K562 (cell line): ENCODE data around the gene RFX7. TPM values are rescaled to one million over a fixed set of nuclear protein-coding genes. Genes with fewer than 3 reads are reported as not detected.

Experiments used
- ATAC-seq: fragments of 200-7000 bp; cut with Tn5 transposase; 3 replicates; pipeline ENCODE4 v1.9.1; 2020; ENCODE audit warnings: moderate library complexity
- BruUV-seq: library from RNA; stranded (reverse); fragments of 400-500 nt; replicated peaks from 2 replicates; lab custom pipeline; 2021; lab: Mats Ljungman, UMichigan
- CTCF ChIA-PET: fragments of 300-600 bp; formaldehyde crosslinking; extraction: SDS; loops from one replicate; lab custom pipeline; 2021; ENCODE audit warnings: low intra/inter-chr PET ratio; lab: Yijun Ruan, JAX
- POLR2A ChIA-PET: fragments of 300-600, 350-650 bp; sonication (Branson Sonifier 250); formaldehyde crosslinking; extraction: SDS; loops from one replicate; lab custom pipeline; 2021; ENCODE audit warnings: antibody characterized with exemption, inconsistent platforms; lab: Yijun Ruan, JAX
- DNase-seq, 4 experiments: peaks; one replicate each; pipeline versions ENCODE4 v3.0.0 to v3.0.0-alpha.2; 2011 to 2018; ENCODE audit warnings: low spot score in 3 of 4, mixed read lengths in 3 of 4; ENCODE audit errors: extremely low read depth in 1 of 4
- FAIRE-seq: peaks from 2 replicates; lab custom pipeline; 2011; peaks lifted over from hg19 to GRCh38; lab: Jason Lieb, UNC
- H2AFZ ChIP-seq: 2 replicates; pipeline ENCODE4 v1.6.0; 2011; ENCODE audit warnings: low read depth, low read length, control low read depth, inconsistent platforms
- H3K27ac ChIP-seq: fragments of 200-600 bp; 3 replicates; pipeline ENCODE4 v1.8.0; 2011; ENCODE audit warnings: low read depth, mild to moderate bottlenecking, control low read depth, inconsistent platforms, low read length, moderate library complexity, mixed read lengths; ENCODE audit errors: extremely low read depth
- H3K27me3 ChIP-seq, 2 experiments: fragments of 300-600 bp in 1 of 2; 2 replicates in 1 of 2; 3 replicates in 1 of 2; pipeline versions ENCODE4 v1.6.0 to v1.8.0; 2011; ENCODE audit warnings: inconsistent platforms in 2 of 2, low read length in 2 of 2, mild to moderate bottlenecking in 1 of 2, mixed read lengths in 1 of 2, moderate library complexity in 1 of 2; ENCODE audit not compliant: control insufficient read depth in 2 of 2, insufficient read depth in 2 of 2
- H3K36me3 ChIP-seq: fragments of 300-600 bp; 3 replicates; pipeline ENCODE4 v1.8.0; 2011; ENCODE audit warnings: mild to moderate bottlenecking, low read length, inconsistent platforms; ENCODE audit not compliant: control insufficient read depth, insufficient read depth
- H3K4me1 ChIP-seq, 2 experiments: fragments of 200-600 bp in 1 of 2; replicated peaks in 1 of 2; 2 replicates in 1 of 2; 3 replicates in 1 of 2; pipeline versions ENCODE4 v1.5.1 to v1.8.0; 2011; ENCODE audit warnings: inconsistent platforms in 2 of 2, low read length in 2 of 2, mild to moderate bottlenecking in 1 of 2, mixed read lengths in 1 of 2, moderate library complexity in 1 of 2; ENCODE audit not compliant: control insufficient read depth in 2 of 2, insufficient read depth in 2 of 2
- H3K4me2 ChIP-seq: 2 replicates; pipeline ENCODE4 v1.6.1; 2011; ENCODE audit warnings: low read length, control low read depth, inconsistent platforms, mixed read lengths; ENCODE audit not compliant: insufficient read depth
- H3K4me3 ChIP-seq: fragments of 200-600 bp; sonication (generic), shearing (Covaris generic); 2 replicates; pipeline ENCODE4 v1.5.1; 2016; ENCODE audit warnings: control low read depth, inconsistent platforms
- H3K79me2 ChIP-seq: fragments of 200-600 bp; 3 replicates; pipeline ENCODE4 v1.8.0; 2011; ENCODE audit warnings: low read length, inconsistent platforms; ENCODE audit not compliant: control insufficient read depth, insufficient read depth
- H3K9ac ChIP-seq, 2 experiments: 2 replicates each; pipeline versions ENCODE4 v1.6.0 to v1.6.1; 2011; ENCODE audit warnings: low read depth in 2 of 2, low read length in 2 of 2, control low read depth in 1 of 2, inconsistent platforms in 1 of 2, mild to moderate bottlenecking in 1 of 2, mixed read lengths in 1 of 2; ENCODE audit not compliant: insufficient read depth in 1 of 2
- H3K9me1 ChIP-seq: one replicate; pipeline ENCODE4 v1.6.0; 2011; ENCODE audit warnings: inconsistent platforms, mild to moderate bottlenecking, low read length, moderate library complexity; ENCODE audit not compliant: control insufficient read depth, insufficient read depth
- H3K9me3 ChIP-seq: replicated peaks from 2 replicates; pipeline ENCODE4 v1.5.1; 2011; ENCODE audit warnings: low read depth, low read length, inconsistent platforms; ENCODE audit not compliant: control insufficient read depth, insufficient read depth
- H4K20me1 ChIP-seq: replicated peaks from 2 replicates; pipeline ENCODE4 v1.6.1; 2011; ENCODE audit warnings: low read length, inconsistent platforms, mixed read lengths; ENCODE audit not compliant: control insufficient read depth, insufficient read depth
- BCOR ChIP-seq: fragments of 450-650 bp; IDR thresholded peaks from 2 replicates; pipeline ENCODE4 v1.6.1; 2016
- CBFA2T2 ChIP-seq: fragments of 450-650 bp; conservative IDR thresholded peaks from 2 replicates; pipeline ENCODE4 v1.6.1; 2017; ENCODE audit warnings: mild to moderate bottlenecking
- CSDE1 ChIP-seq, 2 experiments: fragments of 450-650 bp; IDR thresholded peaks; 2 replicates each; pipeline ENCODE4 v1.6.1; 2016; ENCODE audit warnings: mild to moderate bottlenecking in 1 of 2
- ID3 ChIP-seq, 2 experiments: fragments of 250-450 bp in 1 of 2; fragments of 450-650 bp in 1 of 2; sonication (Bioruptor Pico) in 1 of 2; IDR thresholded peaks; 2 replicates each; pipeline versions ENCODE4 v1.6.1 to v1.8.0; 2016 to 2021; ENCODE audit warnings: mild to moderate bottlenecking in 2 of 2, moderate library complexity in 2 of 2, missing compliant biosample characterization in 1 of 2, missing genetic modification characterization in 1 of 2
- RFX5 ChIP-seq: IDR thresholded peaks from 2 replicates; pipeline ENCODE4 v1.6.1; 2011; ENCODE audit warnings: low read depth, mild to moderate bottlenecking, improper control_type of control experiment, low read length
- SETDB1 ChIP-seq: IDR thresholded peaks from one replicate; pipeline ENCODE4 v1.6.1; 2012; ENCODE audit warnings: low read length, control low read depth, inconsistent platforms
- SRSF7 ChIP-seq: fragments of 200-400 bp; formaldehyde crosslinking; optimal IDR thresholded peaks from 2 replicates; pipeline ENCODE3; 2017; ENCODE audit warnings: mild to moderate bottlenecking, low read depth, low read length
- ZBED1 ChIP-seq: IDR thresholded peaks from 2 replicates; pipeline ENCODE4 v1.6.1; 2014
- ZNF12 ChIP-seq: sonication (generic); formaldehyde crosslinking; IDR thresholded peaks from 2 replicates; pipeline ENCODE4 v1.4.0; 2020; ENCODE audit warnings: mild to moderate bottlenecking, missing genetic modification reagents
- WGBS: fragments of 100-300 bp; shearing (Covaris generic); methylation state at CpG from one replicate; pipeline ENCODE4 v1.1.6; 2016; ENCODE audit warnings: low coverage, mixed read lengths; ENCODE audit not compliant: insufficient coverage; ENCODE audit errors: missing lambda C conversion rate; 5-methylcytosine and 5-hydroxymethylcytosine counted together
- in situ Hi-C: fragments of 300-500 bp; cut with MboI; formaldehyde crosslinking; loops from 4 replicates; pipeline ENCODE4 v1.15.0; 2018; ENCODE audit warnings: inconsistent platforms, mixed read lengths
- intact Hi-C: fragments of 100-400 bp; cut with micrococcal nuclease; formaldehyde crosslinking; loops from 2 replicates; pipeline ENCODE4 v1.14.2; 2022
- polyA plus RNA-seq, 8 experiments: library from polyadenylated mRNA; depleted of rRNA in 4 of 8; stranded (reverse) in 5 of 8; unstranded in 3 of 8; fragments of >200 nt; fragmentation: Nextera tagmentation in 2 of 8; fragmentation: Illumina TruSeq in 1 of 8; extraction: Ambion mirVana in 2 of 8; extraction: Trizol in 1 of 8; gene quantifications; 2 replicates each; pipeline versions ENCODE4 v1.2.1 to v1.2.3, GENCODE V29; 2011 to 2014; ENCODE audit warnings: inconsistent platforms in 1 of 8, missing spikeins in 1 of 8
- total RNA-seq, 7 experiments: library from RNA; depleted of rRNA in 6 of 7; stranded (reverse); fragments of >200 nt in 6 of 7; fragmentation: Illumina TruSeq in 2 of 7; extraction: Trizol in 2 of 7; gene quantifications; 2 replicates each; pipeline versions ENCODE4 v1.2.1 to v1.2.3, GENCODE V29; 2011 to 2021; ENCODE audit warnings: low replicate concordance in 1 of 7
- TF ChIP-seq, protein P1 (sequence below): sonication (generic); IDR thresholded peaks from 2 replicates; pipeline ENCODE4 v1.6.1; 2016

The RFX7 gene
- total and polyA plus RNA-seq, 9 of the 15 experiments (the other 6 are each of a cell fraction or from before 2014, with no cell fraction given), result 2.4 to 17.9 (median 6.3) TPM

DNA sequence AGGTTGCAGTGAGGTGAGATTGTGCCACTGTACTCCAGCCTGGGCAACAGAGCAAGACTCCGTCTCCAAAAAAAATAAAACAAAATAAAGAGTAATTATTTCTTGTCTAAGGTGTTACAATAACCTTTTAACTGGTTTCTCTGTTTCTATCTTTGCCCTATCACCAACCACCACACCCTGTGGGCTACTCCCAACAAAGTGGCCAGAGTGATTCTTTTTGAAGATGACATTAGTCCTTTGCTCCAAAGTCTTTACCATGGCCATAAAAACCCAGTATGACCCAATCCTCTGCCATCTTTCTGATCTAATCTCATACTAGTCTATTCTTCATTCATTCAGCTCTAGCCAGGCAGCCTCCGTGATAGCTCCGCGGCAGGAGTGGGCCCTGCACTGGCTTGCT lies 62.8 kb downstream of the RFX7 start:
- TF ChIP-seq CSDE1 (IDR thresholded peaks at IDR 0.05) (no peak), CBFA2T2 (no peak), ZBED1 (no peak), ZNF12 (no peak), SETDB1 (no peak), SRSF7 (no peak), RFX5 (no peak), BCOR (no peak), ID3 (CRISPR knock-in tag; IDR thresholded peaks at IDR 0.05) (no peak), ID3 (tag; IDR thresholded peaks at IDR 0.05) (no peak)
- TF ChIP-seq, protein P1, sequence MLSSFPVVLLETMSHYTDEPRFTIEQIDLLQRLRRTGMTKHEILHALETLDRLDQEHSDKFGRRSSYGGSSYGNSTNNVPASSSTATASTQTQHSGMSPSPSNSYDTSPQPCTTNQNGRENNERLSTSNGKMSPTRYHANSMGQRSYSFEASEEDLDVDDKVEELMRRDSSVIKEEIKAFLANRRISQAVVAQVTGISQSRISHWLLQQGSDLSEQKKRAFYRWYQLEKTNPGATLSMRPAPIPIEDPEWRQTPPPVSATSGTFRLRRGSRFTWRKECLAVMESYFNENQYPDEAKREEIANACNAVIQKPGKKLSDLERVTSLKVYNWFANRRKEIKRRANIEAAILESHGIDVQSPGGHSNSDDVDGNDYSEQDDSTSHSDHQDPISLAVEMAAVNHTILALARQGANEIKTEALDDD, result no peak
- no peak overlapping the region for H3K9ac ChIP-seq
- H3K4me2 ChIP-seq, result no peak overlapping the region
- H3K9me1 ChIP-seq, result no peaks in the 10 kb centered on the region
- H2AFZ ChIP-seq, result no peak overlapping the region
- FAIRE-seq (no peak), ATAC-seq (peak; percentile 54), DNase-seq (no peak)
- in situ Hi-C loops (no loop called here), intact Hi-C loops (no loop called here)
- CTCF ChIA-PET, result no interaction called here
- no peak overlapping the region for H3K27ac ChIP-seq
- WGBS, result 47% methylated on average over 4 of the region's 4 CpGs
- no peak overlapping the region for H3K4me3 ChIP-seq
- no peaks in the 10 kb centered on the region for H4K20me1 ChIP-seq
- H3K4me1 ChIP-seq, result no peaks in the 10 kb centered on the region; a peak in 1 of 5 replicates
- H3K36me3 ChIP-seq, result no peaks in the 10 kb centered on the region; the same call in 2 of the 3 replicates
- H3K27me3 ChIP-seq, result no peaks in the 10 kb centered on the region
- POLR2A ChIA-PET, result no interaction called here
- BruUV-seq, result no TSS peak
- H3K9me3 ChIP-seq, result no peaks in the 10 kb centered on the region
- peaks cover 41% of the 10 kb centered on the region for H3K79me2 ChIP-seq
